Nucleus accumbens (tissue), 56 donors: ENCODE results near the gene RALGPS1.

Experiments used
- DNase-seq, 56 donors: peaks; one replicate each; lab custom pipeline; 2025; lab: John Stamatoyannopoulos, UW

RALGPS1 gene

DNA sequence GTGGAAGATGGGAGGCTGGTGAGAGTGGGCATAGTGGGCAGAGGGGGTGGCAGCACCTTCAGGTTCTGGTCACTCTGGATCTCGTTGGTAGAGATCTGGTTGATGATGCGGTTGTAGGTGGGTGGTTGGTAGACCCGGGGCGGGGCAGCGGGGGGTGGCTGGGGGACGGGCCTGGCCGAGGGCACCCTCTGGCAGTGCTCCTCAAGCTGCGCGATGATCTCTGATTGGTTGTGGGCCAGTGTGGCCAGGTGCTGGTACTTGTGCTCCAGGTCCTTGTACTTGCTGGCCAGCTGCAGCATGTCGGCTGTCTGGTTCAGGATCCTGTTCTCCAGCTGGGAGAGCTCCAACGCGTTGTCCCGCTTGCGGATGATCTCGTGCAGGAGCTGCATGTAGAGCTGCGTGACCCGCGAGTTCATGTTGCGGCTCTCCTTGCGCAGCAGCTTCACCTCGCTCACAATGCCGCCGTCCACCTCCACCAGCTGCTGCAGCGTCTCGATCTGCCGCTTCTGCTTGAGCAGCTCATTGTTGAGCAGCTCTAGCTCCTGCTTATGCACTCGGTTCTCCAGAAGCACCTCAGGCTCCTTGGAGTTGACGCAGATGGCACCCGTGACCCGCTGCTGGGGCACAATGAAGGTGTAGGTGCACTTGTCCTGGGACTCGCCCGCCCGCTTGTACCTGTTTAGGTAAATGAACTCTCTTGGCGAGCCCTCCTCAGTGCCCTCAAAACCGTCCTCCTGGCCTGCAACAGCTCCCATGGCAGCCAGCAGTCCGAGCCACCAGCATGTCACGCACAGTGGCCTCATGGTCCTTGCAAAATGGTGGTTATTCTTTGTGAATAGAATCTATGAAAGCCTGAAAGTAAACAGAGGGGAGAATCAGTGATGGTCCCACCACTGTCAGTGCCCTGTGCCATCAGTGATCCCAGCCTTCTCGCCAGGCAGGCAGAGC, 193.6 kb downstream of the RALGPS1 start:
- DNase-seq, result no peak

DNA sequence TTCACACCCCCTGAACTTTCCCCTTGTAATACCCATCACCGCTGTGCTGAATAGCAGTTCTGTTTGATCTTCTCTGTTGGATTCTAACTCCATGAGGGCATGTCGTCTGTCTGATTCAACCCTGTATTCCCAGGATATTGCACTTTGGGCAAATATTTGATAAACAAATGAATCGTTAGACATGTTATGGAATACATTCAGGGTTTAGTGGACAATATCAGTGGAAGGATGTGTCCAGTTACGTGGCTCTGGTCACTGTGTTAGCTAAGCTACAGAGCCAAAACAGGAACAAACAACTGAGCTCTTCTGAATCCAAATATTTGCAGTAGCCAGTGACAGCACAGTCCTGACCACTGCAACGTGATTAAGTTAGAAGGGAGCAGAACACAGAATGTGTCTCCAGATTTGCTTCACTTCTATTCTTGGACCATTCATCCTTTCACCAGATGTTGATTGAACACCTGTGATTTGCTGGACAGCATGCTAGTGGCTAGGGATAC, 194.7 kb downstream of the RALGPS1 start:
- DNase-seq, result no peak

DNA sequence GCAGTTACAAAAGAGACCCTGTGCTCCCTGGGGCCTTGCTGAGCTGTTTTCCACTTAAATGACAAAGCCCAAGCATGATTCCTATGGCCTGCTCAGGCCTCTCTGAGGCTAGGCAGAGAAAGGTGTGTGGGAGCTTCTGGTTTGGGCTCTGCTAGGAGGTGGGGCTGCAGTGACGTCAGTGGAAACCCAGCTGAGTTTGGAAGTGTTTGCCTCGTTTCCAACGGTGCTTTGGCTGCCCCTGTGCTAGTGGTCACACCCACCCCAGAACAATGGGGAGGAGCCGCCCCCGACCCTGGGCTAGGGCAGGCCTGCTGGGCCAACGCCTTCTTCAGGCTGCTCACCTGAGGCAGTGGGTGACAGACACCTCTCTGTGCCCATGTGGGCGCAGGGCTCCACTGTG, 197.5 kb downstream of the RALGPS1 start:
- DNase-seq, result no peak

DNA sequence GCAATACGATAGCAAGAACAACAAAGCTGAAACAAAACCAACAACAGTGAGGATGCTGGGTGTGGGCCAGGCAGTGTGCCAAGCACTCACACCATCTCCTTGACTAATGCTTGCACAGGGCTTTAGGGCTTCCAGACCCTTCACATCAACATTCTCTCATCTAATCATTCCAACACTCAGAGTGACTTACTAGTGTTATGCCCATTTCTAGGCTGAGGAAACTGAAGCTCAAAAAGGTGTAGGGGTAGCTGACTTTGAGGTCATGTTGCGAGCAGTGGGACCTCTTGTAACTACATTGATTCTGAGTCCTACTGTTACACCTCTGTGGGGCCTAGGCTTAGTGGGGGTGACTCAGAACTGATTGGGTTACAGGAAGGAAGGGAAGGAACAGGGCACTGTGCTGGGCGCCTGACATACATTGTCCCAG, 198.2 kb downstream of the RALGPS1 start:
- DNase-seq, result no peak

DNA sequence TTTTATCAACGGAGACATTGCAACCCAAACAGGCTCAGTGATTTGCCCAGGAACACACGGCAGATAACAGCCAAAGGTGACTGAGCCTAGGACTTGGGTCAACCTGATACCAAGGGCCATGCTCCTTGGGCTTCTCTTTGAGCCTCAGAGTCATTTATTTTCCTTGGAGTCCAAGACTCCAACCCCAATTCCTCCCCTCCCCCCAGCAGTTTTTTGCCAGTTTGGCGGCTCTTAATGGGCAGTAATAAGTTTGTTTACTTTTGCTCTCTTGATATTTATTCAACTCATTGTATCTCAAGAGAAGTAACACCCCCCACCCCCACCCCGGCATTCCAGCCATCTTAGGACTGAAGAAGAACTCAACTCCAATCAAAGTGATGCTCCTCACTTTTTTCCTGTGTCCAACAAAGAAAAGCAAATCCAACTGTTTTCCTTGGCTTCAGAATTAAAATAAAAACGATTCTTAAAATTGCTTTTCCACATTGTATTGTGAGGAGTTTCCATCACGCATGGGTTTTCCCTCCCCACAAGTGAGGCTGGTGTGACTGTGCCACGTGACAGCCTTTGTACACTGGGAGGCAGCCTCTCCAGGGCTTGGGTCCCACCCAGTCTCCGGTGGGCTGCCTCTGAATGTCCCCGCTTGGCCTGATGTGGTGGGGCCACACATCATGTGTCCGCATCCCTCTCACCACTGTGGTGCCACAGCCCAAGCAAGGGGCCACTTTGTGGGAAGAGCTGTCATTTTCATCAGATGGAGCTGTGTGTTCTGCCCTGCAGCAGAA, 198.8 kb downstream of the RALGPS1 start:
- DNase-seq, result peak in 1 of 56 donors; percentile 37

DNA sequence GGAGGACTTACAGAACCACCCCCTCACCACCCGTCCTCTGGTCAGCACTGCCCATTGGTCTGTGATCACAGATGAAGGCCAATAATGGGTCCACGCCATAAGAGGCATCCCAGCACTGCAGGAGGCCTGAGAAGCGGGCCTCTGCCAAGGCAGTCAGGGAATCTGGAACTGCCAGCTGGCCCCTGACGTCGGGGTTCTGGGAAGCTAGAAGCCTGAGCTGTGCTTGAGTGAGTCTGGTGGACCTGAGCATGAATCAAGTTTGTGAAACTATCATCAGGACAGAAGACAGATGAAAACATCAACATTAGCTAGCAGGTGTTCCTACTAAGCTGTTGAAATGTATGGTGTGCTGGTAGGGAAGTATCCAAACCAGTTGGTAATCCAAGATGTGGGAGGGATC, 200.0 kb downstream of the RALGPS1 start:
- peak in 7 of 56 donors; percentile 19 to 39 (median 33) for DNase-seq

DNA sequence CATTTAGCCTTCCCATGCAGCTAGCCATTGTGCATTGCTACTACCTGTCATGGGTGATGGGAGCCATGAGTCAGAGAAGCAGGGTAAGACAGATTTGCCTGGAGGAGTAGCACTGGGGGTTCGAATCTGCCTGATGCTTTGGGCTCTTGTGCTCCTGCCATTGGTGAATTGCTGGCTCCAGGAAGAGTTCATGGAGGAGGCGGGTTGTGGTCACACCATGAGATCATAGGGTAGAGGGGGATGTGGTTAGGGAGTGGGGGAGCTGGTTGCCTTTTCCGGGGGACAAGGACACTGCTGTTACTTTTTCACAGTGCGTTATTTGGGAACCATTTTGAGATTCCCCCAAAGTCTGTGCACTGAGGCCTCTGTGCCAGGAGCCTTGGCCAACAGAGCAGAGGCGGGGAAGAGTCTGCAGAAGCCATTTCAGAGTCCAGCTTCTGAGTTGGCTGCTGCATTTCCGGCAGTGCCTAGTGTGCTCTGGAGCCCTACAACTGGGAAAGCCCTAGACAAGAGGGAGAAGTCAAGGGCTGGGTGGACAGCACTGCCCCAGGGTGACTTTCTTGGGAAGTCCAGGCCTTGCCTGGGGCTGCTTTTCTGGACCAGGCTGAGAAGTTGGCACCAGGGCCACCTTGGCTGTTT, 201.6 kb downstream of the RALGPS1 start:
- no peak for DNase-seq

DNA sequence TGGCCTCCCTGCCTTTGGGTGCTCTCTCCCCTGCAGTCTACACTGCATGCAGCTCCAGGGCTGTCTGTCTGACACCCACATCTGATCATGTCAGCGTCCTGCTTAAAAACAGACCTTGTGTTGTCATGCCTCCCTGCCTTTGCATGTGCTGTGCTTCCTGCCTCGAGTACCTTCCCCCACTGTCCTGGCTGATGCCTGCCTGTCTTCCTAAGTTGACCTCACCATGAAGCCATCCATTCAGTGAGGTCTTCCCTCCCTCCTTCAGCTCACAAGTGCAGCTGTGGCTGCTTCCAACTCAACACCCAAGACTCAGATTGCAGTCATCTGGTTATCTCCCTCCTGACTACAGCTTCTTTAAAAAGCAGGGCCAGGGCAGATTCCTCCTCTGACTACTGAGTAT, 202.4 kb downstream of the RALGPS1 start:
- peak in 1 of 56 donors; percentile 25 for DNase-seq

DNA sequence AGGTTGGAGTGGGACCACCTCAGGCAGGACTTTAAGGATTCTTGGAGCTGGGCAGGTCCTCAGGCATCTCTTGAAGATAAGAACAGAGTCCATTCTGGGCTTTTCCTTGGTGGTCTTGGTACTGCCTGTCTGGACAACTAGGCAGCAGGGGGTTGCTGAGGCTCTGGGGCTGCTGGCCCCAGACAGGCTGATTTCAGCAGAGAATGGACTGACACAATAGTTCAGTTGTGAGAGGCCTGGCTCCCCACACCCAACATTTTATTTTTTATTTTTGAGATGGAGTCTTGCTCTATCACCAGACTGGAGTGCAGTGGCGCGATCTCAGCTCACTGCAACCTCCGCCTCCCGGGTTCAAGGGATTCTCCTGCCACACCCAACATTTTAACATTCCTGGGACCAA, 203.2 kb downstream of the RALGPS1 start:
- peak in 2 of 56 donors; percentile 17 to 26 for DNase-seq

DNA sequence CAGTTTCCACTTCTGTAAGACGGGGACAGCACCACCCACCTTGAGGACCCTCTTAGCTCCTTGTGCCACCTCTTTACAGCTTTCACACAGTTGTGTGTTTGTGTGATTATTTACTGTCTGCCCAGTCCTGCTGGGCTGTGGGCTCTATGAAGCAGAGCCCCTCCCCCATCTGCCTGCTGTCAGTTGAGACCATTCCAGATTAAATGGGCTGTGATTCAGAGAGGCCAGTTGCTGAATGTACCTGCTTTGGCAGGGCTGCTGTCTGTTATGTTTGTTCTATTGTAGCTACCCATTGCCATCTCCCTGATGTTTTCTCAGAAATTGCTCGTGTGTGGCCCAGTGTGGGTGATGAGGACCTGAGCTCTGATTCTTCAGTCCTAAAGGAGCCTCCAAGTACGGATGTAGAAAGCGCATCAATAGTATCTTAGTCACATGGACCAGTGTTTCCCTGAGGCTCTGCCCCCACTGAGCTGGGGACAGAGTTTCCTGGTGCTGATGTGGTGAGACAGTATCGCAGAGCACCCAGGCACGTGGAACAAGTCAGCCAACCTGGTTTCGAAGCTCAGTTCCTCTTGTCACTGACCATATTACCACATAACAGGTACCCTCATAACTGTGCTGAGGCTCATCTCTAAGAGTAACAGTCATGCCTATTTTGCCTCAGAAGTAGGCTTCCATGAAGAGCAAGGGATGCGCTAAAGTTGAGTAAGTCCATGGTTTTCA, 204.2 kb downstream of the RALGPS1 start:
- DNase-seq, result no peak

DNA sequence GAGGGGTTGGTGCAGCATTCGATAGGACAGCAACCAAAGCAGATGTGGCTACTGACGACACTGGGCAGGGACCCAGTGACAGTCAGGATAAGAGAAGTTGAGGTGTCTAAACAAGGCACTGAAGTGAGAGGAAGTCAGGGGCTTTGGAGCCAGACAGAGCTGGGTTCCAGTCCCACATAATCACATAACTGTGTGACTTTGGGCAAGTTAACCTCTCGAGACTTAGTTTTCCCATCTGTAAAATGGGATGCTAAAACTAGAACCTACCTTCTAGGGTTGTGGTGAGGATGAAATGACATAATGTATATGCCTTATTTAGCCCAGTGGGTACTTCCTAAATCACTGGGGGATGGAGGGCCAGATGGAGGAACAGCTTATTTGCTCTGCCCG, 204.7 kb downstream of the RALGPS1 start:
- DNase-seq, result no peak

DNA sequence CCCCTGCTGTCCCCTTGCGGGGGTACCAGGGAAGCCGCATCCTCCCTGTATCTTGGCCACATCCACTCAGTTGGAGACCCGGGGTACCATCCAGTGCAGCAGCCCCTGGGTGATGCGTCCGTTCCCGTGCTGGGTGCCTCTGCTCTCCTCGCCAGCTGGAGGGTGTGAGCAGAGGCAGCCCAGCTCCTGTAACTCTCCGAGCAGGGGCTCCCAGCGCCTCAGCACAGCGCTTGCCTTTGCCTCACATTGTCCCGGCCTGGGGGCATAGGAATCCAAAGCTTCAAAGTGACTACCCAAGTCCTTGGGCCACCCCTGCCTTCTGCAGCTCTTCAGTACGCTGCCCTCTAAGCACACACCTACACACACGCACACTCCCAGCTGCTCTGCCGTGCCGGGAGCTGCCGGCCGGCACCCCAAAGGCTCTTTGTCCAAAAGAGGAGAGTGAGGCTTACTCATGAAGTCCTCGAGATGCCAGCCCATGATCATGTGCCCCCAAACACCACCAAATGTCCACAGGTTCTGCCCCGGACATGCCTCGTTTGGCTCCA, 207.1 kb downstream of the RALGPS1 start:
- peak in 5 of 56 donors; percentile 36 to 63 (median 54) for DNase-seq

DNA sequence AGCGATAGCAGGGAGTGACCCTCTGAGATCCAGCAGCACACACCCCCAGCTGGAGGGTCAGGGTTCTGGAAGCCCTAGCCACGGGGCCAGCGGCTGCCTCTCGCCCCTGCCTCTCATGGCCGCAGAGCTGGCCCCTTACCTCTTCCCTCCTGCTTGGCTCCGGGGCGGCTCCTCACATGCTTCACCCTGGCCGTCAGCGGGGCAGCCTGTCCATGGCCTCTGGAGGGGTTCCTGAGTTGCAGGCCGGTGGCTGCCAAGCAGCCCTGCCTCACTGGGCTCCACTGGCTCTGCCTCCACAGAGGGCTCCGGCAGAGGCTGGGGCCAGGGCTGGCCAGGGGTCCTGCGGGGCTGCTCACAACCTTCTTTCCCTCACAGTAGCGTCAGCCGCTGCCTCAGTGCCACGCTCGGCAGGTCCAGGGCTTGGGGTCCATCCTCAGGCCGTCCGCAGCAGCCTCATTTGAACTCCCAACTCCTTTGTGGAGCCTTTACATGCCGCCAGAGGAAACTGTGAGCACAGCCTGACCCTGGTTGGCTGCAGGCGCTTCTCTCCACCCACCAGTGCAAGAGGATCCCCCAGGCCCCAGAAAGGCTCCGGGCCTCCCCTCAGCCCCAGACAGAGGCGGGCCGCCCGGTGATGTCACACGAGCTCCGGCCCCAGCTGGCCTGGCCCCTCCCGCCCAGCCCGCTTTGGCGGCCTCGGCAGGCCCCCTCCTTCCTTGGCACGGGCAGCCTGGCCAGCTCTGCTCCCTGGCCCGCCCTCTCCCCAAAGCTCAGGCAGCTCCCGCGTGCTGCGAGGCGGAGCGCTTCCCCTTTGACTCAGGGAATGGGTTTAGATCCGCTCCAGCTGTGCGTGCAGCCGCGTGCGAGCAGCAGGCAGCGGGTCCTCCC, 207.8 kb downstream of the RALGPS1 start, which contains the start of gene ANGPTL2:
TSS of gene ANGPTL2 (minus strand) at position 460 of the 888 bp plus-strand sequence. CDS start 13,904 bp downstream, outside the sequence.
- peak; percentile 38 to 99 (median 90) for DNase-seq

DNA sequence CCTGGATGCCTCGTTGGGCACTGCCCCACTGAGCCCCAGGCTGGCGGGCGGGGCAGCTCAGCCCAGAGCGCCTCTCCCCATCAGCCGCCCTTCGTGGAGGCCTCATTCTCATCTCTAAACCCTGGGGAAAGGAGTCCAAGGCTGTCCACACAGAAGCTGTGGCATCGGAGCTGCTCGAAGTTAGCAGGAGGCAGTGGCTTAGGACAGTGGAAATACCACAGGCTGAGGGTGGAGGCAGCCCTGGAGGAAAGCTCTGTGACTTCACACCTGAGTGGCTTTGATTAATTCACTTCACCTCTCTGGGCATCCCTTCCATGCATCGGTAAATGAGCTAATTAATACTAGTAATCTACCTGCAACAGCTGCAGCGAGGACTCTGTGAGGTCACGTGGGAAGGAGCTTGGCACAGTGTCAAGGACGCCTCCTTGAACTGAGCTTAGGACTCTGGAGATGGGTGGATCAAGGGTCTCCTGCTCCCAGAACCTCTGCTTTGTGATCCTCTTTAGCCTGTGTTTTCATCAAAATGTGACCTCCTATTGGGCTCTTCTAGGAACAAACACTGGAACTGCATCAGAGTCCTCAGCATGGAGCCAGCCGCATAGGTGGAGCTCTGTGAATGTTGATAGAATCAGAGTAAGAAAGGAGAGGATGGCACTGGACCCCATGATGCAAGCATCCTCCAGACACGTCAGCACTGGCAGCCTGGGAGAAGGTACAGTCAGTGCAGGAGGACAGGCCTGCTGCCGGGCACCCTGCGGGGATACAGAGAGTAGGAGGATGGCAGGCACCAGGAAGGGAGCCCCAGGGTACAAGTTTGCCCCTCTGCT, 208.7 kb downstream of the RALGPS1 start:
- peak in 4 of 56 donors; percentile 36 to 53 (median 48) for DNase-seq

DNA sequence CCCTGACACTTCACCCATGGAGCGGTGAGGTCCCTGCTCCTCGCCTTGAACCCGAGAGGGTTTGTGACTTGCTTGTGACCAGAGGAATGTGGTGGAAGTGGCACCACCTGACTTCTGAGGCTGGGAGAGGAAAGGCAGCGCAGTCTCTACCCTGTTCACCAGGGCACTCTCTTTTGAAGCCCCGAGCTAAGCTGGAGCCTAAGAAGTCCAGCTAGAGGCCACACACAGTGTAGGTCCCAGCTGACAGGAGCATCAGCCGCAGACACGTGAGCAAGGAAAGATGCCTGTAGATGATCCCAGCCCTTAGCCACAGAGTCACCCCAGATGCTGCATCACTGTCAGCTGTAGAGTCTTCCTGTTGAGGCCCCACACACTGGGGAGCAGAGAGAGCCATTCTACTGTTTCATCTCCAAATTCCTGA, 209.5 kb downstream of the RALGPS1 start:
- DNase-seq, result no peak

DNA sequence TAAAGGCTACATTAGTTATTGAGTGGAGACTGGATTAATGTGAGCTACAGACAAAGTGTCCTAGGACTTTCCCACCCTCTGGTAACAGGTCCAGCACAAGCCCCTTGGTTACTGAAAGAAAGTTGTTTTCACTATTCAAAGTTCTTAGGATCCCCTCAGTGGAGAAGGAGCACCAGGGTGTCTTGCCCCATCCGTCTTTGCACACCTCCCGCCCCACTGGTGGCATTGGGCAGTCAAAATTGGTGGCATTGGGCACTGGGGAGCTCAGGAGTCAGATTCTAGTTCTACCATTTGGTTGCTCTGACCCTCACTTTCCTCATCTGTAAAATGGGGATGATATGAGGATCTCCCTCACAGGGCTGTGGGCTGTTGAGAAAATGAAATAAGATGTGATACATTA, 210.2 kb downstream of the RALGPS1 start:
- DNase-seq, result no peak

DNA sequence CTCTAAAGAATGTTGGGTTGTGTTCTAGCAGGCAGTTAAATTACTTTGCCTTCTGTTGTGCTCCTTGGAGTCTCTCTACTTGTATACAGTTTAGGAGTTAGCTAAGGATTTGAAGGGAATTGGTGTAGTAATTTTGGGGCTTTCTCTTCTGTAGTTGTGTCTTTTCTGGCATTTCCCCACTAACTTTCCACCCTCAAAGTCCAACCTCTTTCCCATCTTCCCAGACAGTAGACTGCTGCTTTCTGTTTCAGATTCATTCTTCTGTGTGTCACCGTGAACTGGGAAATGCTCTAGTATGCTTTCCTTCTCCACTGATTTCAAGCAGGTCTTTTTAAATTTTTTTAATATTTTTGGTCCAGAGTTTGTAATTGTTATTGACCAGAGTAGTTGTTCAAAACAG, 212.4 kb downstream of the RALGPS1 start:
- DNase-seq, result no peak
